Breast epithelium (tissue), 4 donors: ENCODE measurements around the gene FAM20C. TPM values are rescaled to one million over a fixed set of nuclear protein-coding genes. Genes with fewer than 3 reads are reported as not detected.
"Not testable (repeated sequence)": the region's sequence is repeated elsewhere in the genome, so short reads cannot be mapped to it uniquely, and the experiment has no call there.

ENCODE experiments used
- DNase-seq, 2 donors: peaks; one replicate each; pipeline ENCODE4 v3.0.0-alpha.2; 2019; ENCODE audit warnings: low spot score in 2 of 2
- H3K27ac ChIP-seq, 2 donors: fragments of 200-600 bp; sonication (generic) in 1 of 2; one replicate each; pipeline ENCODE4 v1.5.1; 2016 to 2019; ENCODE audit warnings: mild to moderate bottlenecking in 1 of 2
- H3K27me3 ChIP-seq, 2 donors: fragments of 200-600 bp; sonication (generic) in 1 of 2; one replicate each; pipeline versions ENCODE4 v1.5.1 to v1.6.0; 2017 to 2019; ENCODE audit warnings: control low read depth in 1 of 2, mild to moderate bottlenecking in 1 of 2
- H3K36me3 ChIP-seq: fragments of 200-600 bp; one replicate; pipeline ENCODE4 v1.5.1; 2019
- H3K4me1 ChIP-seq, 2 donors: fragments of 200-600 bp; sonication (generic); one replicate each; pipeline ENCODE4 v1.5.1; 2016 to 2019; ENCODE audit warnings: control low read depth in 1 of 2
- H3K4me3 ChIP-seq, 3 donors: fragments of 200-600 bp; sonication (generic); 1 replicate in 2 of 3; 2 replicates in 1 of 3; pipeline ENCODE4 v1.5.1; 2016 to 2019; ENCODE audit warnings: mild to moderate bottlenecking in 3 of 3, moderate library complexity in 2 of 3
- H3K9me3 ChIP-seq, 2 donors: fragments of 200-600 bp; sonication (generic) in 1 of 2; one replicate each; pipeline ENCODE4 v1.5.1; 2016 to 2019; ENCODE audit warnings: control low read depth in 1 of 2
- POLR2A ChIP-seq: fragments of 450-650 bp; IDR thresholded peaks from one replicate; pipeline ENCODE4 v1.6.1; 2016; ENCODE audit warnings: antibody characterized with exemption, mild to moderate bottlenecking, moderate library complexity
- POLR2AphosphoS5 ChIP-seq, 3 donors: sonication (generic); formaldehyde crosslinking; IDR thresholded peaks; one replicate each; pipeline ENCODE4 v1.6.1; 2017; ENCODE audit warnings: antibody characterized with exemption in 3 of 3
- intact Hi-C: fragments of 100-400 bp; cut with DNase I; formaldehyde crosslinking; loops from one replicate; pipeline ENCODE4 v1.15.1; 2023; ENCODE audit warnings: low total_unique reads
- total RNA-seq, 3 donors: library from RNA; depleted of rRNA; stranded (reverse); fragments of >200 nt; gene quantifications; one replicate each; pipeline ENCODE4 v1.1.0, GENCODE V29; 2016
- TF ChIP-seq, protein P1 (sequence below), 3 donors: fragments of 450-650 bp; IDR thresholded peaks; one replicate each; pipeline ENCODE4 v1.5.1; 2016 to 2017; ENCODE audit warnings: antibody characterized with exemption in 3 of 3, mild to moderate bottlenecking in 3 of 3, moderate library complexity in 3 of 3

The FAM20C gene
- total RNA-seq, 3 donors from 2014 or later, result 30.7 to 73.7 (median 71.0) TPM

DNA sequence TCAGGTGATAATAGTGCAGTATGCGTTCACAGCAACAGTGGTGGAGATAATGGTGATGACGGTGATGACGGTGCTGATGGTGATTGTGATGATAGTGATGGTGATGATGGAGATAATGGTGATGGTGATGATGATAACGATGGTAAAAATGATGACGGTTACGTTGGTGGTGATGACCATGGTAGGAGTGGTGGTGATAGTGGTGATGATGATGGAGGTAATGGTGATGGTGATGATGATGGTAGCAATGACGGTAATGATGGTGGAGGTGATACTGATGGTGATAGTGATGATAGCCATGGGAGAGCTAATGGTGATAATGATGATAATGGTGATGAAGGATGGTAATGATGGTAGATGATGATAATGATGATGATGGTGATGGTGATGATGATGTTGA is 45.0 kb downstream of the FAM20C start:
- Histone ChIP-seq H3K4me1 (peaks cover 16 to 32% of the 10 kb centered on the region in 2 donors), H3K27ac (peak overlapping the region; percentile 89 to 98), H3K4me3 (no peak overlapping the region), H3K9me3 (no peaks in the 10 kb centered on the region), H3K27me3 (no peaks in the 10 kb centered on the region), H3K36me3 (no peaks in the 10 kb centered on the region)
- TF ChIP-seq, protein P1, sequence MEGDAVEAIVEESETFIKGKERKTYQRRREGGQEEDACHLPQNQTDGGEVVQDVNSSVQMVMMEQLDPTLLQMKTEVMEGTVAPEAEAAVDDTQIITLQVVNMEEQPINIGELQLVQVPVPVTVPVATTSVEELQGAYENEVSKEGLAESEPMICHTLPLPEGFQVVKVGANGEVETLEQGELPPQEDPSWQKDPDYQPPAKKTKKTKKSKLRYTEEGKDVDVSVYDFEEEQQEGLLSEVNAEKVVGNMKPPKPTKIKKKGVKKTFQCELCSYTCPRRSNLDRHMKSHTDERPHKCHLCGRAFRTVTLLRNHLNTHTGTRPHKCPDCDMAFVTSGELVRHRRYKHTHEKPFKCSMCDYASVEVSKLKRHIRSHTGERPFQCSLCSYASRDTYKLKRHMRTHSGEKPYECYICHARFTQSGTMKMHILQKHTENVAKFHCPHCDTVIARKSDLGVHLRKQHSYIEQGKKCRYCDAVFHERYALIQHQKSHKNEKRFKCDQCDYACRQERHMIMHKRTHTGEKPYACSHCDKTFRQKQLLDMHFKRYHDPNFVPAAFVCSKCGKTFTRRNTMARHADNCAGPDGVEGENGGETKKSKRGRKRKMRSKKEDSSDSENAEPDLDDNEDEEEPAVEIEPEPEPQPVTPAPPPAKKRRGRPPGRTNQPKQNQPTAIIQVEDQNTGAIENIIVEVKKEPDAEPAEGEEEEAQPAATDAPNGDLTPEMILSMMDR (IDR thresholded peaks at IDR 0.05), result no peak
- TF ChIP-seq POLR2A, result no peak
- intact Hi-C loops, result no loop called here
- no peak for DNase-seq

DNA sequence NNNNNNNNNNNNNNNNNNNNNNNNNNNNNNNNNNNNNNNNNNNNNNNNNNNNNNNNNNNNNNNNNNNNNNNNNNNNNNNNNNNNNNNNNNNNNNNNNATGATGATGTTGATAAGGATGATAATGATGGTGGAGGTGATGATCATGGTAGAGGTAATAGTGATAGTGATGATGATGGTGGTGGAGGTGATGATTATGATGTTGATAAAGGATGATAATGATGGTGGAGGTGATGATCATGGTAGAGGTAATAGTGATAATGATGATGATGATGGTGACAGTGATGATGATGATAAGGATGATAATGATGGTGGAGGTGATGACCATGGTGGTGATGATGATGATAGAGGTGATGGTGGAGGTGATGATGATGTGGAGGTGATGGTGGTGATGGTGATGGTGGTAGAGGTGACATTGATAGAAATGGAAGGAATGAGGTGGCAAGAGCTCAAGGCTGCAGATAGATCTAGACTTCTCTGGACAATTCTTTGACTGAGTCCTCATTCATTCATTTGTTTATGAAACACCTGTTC is 47.8 kb downstream of the FAM20C start:
- H3K4me1 ChIP-seq, result peaks cover 0 to 18% of the 10 kb centered on the region in 2 donors
- intact Hi-C loops, result no loop called here
- peak overlapping the region; percentile 3 to 66 for H3K27ac ChIP-seq
- TF ChIP-seq POLR2A, result no peak
- TF ChIP-seq, protein P1 (IDR thresholded peaks at IDR 0.05), result no peak
- no peak for TF ChIP-seq POLR2AphosphoS5 (IDR thresholded peaks at IDR 0.05)
- DNase-seq, result no peak
- H3K4me3 ChIP-seq, result no peak overlapping the region
- no peaks in the 10 kb centered on the region for H3K36me3 ChIP-seq
- H3K27me3 ChIP-seq, result no peaks in the 10 kb centered on the region
- H3K9me3 ChIP-seq, result no peaks in the 10 kb centered on the region

DNA sequence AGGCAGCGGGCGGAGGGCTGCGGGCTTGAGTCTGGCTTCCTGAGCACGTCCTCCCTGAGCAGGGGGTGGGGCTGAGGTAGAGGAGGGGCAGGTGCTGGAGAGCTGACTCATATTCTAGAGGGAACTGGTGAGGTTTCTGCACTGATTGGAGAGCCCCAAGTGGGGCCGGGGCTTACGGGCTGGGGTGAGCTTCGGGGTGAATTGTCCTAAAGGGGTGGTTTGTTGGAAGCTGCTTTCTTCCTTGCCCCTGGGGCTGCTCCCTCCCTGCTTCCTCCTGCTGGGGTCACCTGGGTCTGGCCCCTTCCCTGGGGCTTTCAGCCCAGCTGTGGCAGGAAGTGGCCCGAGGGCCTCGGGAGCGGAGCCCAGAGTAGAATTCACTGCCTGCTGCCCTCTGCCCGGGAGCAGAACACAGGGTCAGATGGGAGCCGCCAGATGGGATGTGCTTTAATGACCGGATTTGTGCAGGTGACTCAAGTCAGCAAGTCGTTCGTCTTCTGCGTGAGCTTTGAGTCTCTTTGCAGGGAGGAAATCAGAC is 48.6 kb downstream of the FAM20C start:
- peak overlapping the region in 1 of 3 donors; percentile 40 for H3K4me3 ChIP-seq
- no peaks in the 10 kb centered on the region for H3K9me3 ChIP-seq
- H3K4me1 ChIP-seq, result peaks cover 0 to 11% of the 10 kb centered on the region in 2 donors
- no peaks in the 10 kb centered on the region for H3K27me3 ChIP-seq
- TF ChIP-seq, protein P1 (IDR thresholded peaks at IDR 0.05), result no peak
- H3K27ac ChIP-seq, result peak overlapping the region; percentile 3 to 66
- no peak for DNase-seq
- intact Hi-C loops, result no loop called here
- no peaks in the 10 kb centered on the region for H3K36me3 ChIP-seq

DNA sequence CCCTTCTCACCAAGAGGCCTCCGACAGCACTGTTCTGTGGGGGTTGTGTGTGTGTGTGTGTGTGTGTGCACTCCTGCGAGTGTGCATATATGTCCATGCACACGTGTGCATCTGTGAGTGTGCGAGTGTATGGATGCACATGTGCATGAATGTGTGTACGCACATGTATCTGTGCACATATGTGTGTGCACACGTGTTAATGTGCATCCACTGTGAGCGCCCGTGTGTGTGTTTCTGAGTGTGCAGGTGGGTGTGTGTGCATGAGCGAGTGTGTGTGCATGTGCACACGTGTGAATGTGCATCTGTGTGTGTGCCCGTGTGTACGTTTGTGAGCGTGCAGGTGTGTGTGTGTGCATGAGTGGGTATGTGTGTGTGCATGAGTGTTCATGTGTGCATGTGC is 49.1 kb downstream of the FAM20C start:
- no peak for DNase-seq
- intact Hi-C loops, result no loop called here
- H3K27ac ChIP-seq, result peak overlapping the region in 1 of 2 donors; percentile 66
- no peak overlapping the region for H3K4me3 ChIP-seq
- no peaks in the 10 kb centered on the region for H3K9me3 ChIP-seq
- peaks cover 0 to 5% of the 10 kb centered on the region in 2 donors for H3K4me1 ChIP-seq
- TF ChIP-seq, protein P1 (IDR thresholded peaks at IDR 0.05), result no peak
- TF ChIP-seq POLR2AphosphoS5 (IDR thresholded peaks at IDR 0.05) (no peak), POLR2A (no peak)
- no peaks in the 10 kb centered on the region for H3K27me3 ChIP-seq
- H3K36me3 ChIP-seq, result no peaks in the 10 kb centered on the region

- intact Hi-C loops, H3K4me1 ChIP-seq, H3K4me3 ChIP-seq, H3K36me3 ChIP-seq, DNase-seq, H3K27me3 ChIP-seq, H3K27ac ChIP-seq, H3K9me3 ChIP-seq: not testable (repeated sequence)
These were observed 50.6 kb downstream of the FAM20C start for GRCh38 chr7:242826-243579.

DNA sequence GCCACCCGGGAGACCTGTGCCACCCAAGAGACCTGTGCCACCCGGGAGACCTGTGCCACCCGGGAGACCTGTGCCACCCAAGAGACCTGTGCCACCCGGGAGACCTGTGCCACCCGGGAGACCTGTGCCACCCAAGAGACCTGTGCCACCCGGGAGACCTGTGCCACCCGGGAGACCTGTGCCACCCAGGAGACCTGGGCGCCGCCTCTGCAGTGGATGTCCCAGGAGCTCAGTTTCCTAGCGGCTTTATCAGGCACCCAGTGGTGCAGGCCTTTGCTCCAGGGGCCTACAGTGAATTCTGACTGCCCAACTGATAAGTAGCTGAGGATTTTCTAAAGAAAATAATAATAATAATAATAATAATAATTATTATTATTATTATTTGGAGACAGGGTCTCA is 51.2 kb downstream of the FAM20C start:
- intact Hi-C loops, DNase-seq, H3K4me1 ChIP-seq, H3K9me3 ChIP-seq, H3K4me3 ChIP-seq, H3K27ac ChIP-seq, H3K27me3 ChIP-seq, H3K36me3 ChIP-seq: not testable (repeated sequence)
